ENCODE data around the gene MAMDC2.

MAMDC2 gene

DNA sequence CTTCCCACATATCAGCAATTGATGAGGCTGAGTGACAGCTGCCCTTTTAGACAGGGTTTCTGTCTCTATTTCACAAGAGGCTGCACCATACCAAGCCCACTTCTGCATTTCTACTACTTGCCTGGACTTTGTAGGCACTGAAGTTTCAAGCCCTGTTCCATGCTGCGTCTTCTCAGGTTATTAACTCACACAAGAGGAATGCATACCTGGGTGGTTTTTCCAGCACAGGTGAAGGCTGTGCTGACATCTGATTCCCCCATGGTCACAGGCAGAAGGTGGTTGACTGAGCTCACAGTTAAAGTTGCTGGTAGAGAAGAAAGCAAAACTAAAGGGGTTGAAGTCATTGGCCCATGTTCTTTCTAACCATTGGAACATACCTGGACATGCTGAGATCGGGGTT lies 86.6 kb downstream of the MAMDC2 start:
- no peaks in the 10 kb centered on the region for H3K79me2 ChIP-seq (ENCODE audit: insufficient read depth, low read length)
- no peak for TF ChIP-seq EZH2phosphoT487 (conservative IDR thresholded peaks at IDR 0.05; ENCODE audit: low read length)
- no peak for TF ChIP-seq CTCF (IDR thresholded peaks at IDR 0.05; ENCODE audit: insufficient read depth, low read length, poor library complexity, severe bottlenecking)
- H3K4me2 ChIP-seq (ENCODE audit: low read depth, low read length, poor library complexity, severe bottlenecking) = no peak overlapping the region
- H4K20me1 ChIP-seq (ENCODE audit: low read depth, low read length) = no peaks in the 10 kb centered on the region
- H3K27ac ChIP-seq (ENCODE audit: low read depth, low read length) = no peak overlapping the region
- no peak overlapping the region for H3K9ac ChIP-seq (ENCODE audit: low read length)
- H3K36me3 ChIP-seq (ENCODE audit: low read length) = no peaks in the 10 kb centered on the region
- no peaks in the 10 kb centered on the region for H3K27me3 ChIP-seq (ENCODE audit: low read length)
- no peaks in the 10 kb centered on the region for H3F3A ChIP-seq (ENCODE audit: insufficient read depth)
- H3K4me3 ChIP-seq (ENCODE audit: insufficient read depth, low read length, poor library complexity, severe bottlenecking) = no peak overlapping the region
- no peak overlapping the region for H2AFZ ChIP-seq (ENCODE audit: low read depth, low read length, severe bottlenecking)
- H3K9me3 ChIP-seq (ENCODE audit: insufficient read depth, low read length) = no peaks in the 10 kb centered on the region
- H3K9me2 ChIP-seq (replicated peaks; ENCODE audit: insufficient read depth, low read length) = no peaks in the 10 kb centered on the region

GRCh38 chr9:70131296-70131695 lies 87.6 kb downstream of the MAMDC2 start:
- no peak for TF ChIP-seq EZH2phosphoT487 (conservative IDR thresholded peaks at IDR 0.05; ENCODE audit: low read length)
- no peak for TF ChIP-seq CTCF (IDR thresholded peaks at IDR 0.05; ENCODE audit: insufficient read depth, low read length, poor library complexity, severe bottlenecking)

GRCh38 chr9:70133253-70134208 lies 89.9 kb downstream of the MAMDC2 start:
- Histone ChIP-seq H3K9me2 (replicated peaks; ENCODE audit: insufficient read depth, low read length) (no peaks in the 10 kb centered on the region), H3K27ac (ENCODE audit: low read depth, low read length) (no peak overlapping the region), H3K4me3 (ENCODE audit: insufficient read depth, low read length, poor library complexity, severe bottlenecking) (no peak overlapping the region), H3K36me3 (ENCODE audit: low read length) (no peaks in the 10 kb centered on the region), H4K20me1 (ENCODE audit: low read depth, low read length) (no peaks in the 10 kb centered on the region), H3K9ac (ENCODE audit: low read length) (no peak overlapping the region), H3K9me3 (ENCODE audit: insufficient read depth, low read length) (no peaks in the 10 kb centered on the region), H3K4me2 (ENCODE audit: low read depth, low read length, poor library complexity, severe bottlenecking) (no peak overlapping the region), H3F3A (ENCODE audit: insufficient read depth) (no peaks in the 10 kb centered on the region), H3K27me3 (ENCODE audit: low read length) (no peaks in the 10 kb centered on the region), H3K79me2 (ENCODE audit: insufficient read depth, low read length) (no peaks in the 10 kb centered on the region), H2AFZ (ENCODE audit: low read depth, low read length, severe bottlenecking) (no peak overlapping the region)
- TF ChIP-seq EZH2phosphoT487 (conservative IDR thresholded peaks at IDR 0.05; ENCODE audit: low read length) (no peak), CTCF (IDR thresholded peaks at IDR 0.05; ENCODE audit: insufficient read depth, low read length, poor library complexity, severe bottlenecking) (no peak)

More at GRCh38 chr9:70131296-70131695, 87.6 kb downstream of the MAMDC2 start:
- no peak overlapping the region for H3K4me2 ChIP-seq (ENCODE audit: low read depth, low read length, poor library complexity, severe bottlenecking)
- H3K9ac ChIP-seq (ENCODE audit: low read length) = no peak overlapping the region
- H3K79me2 ChIP-seq (ENCODE audit: insufficient read depth, low read length) = no peaks in the 10 kb centered on the region
- no peaks in the 10 kb centered on the region for H3F3A ChIP-seq (ENCODE audit: insufficient read depth)
- no peaks in the 10 kb centered on the region for H3K36me3 ChIP-seq (ENCODE audit: low read length)
- H3K9me2 ChIP-seq (replicated peaks; ENCODE audit: insufficient read depth, low read length) = no peaks in the 10 kb centered on the region
- H3K4me3 ChIP-seq (ENCODE audit: insufficient read depth, low read length, poor library complexity, severe bottlenecking) = no peak overlapping the region
- H3K27ac ChIP-seq (ENCODE audit: low read depth, low read length) = no peak overlapping the region
- H3K9me3 ChIP-seq (ENCODE audit: insufficient read depth, low read length) = no peaks in the 10 kb centered on the region
- H3K27me3 ChIP-seq (ENCODE audit: low read length) = no peaks in the 10 kb centered on the region
- H4K20me1 ChIP-seq (ENCODE audit: low read depth, low read length) = no peaks in the 10 kb centered on the region
- H2AFZ ChIP-seq (ENCODE audit: low read depth, low read length, severe bottlenecking) = no peak overlapping the region
